Small intestine (tissue), 7 donors: ENCODE data around the gene MUC20. TPM values are rescaled to one million over a fixed set of nuclear protein-coding genes. Genes with fewer than 3 reads are reported as not detected.
"Not testable (repeated sequence)": the region's sequence is repeated elsewhere in the genome, so short reads cannot be mapped to it uniquely, and the experiment has no call there.

ENCODE experiments used
- DNase-seq, 2 donors: peaks; one replicate each; pipeline versions ENCODE4 v3.0.0 to v3.0.0-alpha.2; 2013
- FAIRE-seq: peaks from 2 replicates; lab custom pipeline; 2012; peaks lifted over from hg19 to GRCh38; lab: Jason Lieb, UNC
- H3K27ac ChIP-seq, 3 donors: one replicate each; pipeline ENCODE4 v1.5.1; 2013; ENCODE audit warnings: low read length in 2 of 3, mild to moderate bottlenecking in 2 of 3, control low read depth in 1 of 3, inconsistent platforms in 1 of 3, low read depth in 1 of 3, moderate library complexity in 1 of 3
- H3K27me3 ChIP-seq, 3 donors: one replicate each; pipeline ENCODE4 v1.6.1; 2013; ENCODE audit warnings: low read length in 3 of 3, inconsistent platforms in 1 of 3; ENCODE audit not compliant: control insufficient read depth in 3 of 3, insufficient read depth in 3 of 3
- H3K36me3 ChIP-seq, 3 donors: one replicate each; pipeline ENCODE4 v1.6.1; 2013; ENCODE audit warnings: low read length in 3 of 3, inconsistent platforms in 1 of 3, low read depth in 1 of 3, mild to moderate bottlenecking in 1 of 3, moderate library complexity in 1 of 3; ENCODE audit not compliant: control insufficient read depth in 3 of 3, insufficient read depth in 2 of 3
- H3K4me1 ChIP-seq, 3 donors: one replicate each; pipeline ENCODE4 v1.6.1; 2013; ENCODE audit warnings: low read length in 2 of 3, inconsistent platforms in 1 of 3, low read depth in 1 of 3, mild to moderate bottlenecking in 1 of 3, moderate library complexity in 1 of 3; ENCODE audit not compliant: control insufficient read depth in 3 of 3, insufficient read depth in 2 of 3
- H3K4me3 ChIP-seq, 3 donors: one replicate each; pipeline ENCODE4 v1.5.1; 2013; ENCODE audit warnings: low read length in 3 of 3, control low read depth in 1 of 3, inconsistent platforms in 1 of 3, low read depth in 1 of 3, mild to moderate bottlenecking in 1 of 3, moderate library complexity in 1 of 3
- H3K9me3 ChIP-seq, 2 donors: one replicate each; pipeline ENCODE4 v1.6.1; 2013; ENCODE audit warnings: low read depth in 1 of 2, low read length in 1 of 2; ENCODE audit not compliant: control insufficient read depth in 2 of 2, insufficient read depth in 1 of 2
- WGBS, 3 donors: extraction: QIAGEN DNeasy Blood & Tissue Kit; methylation state at CpG; one replicate each; pipeline ENCODE4 v1.1.7; 2013; 5-methylcytosine and 5-hydroxymethylcytosine counted together
- polyA plus RNA-seq, 4 donors: library from polyadenylated mRNA; stranded (reverse) in 3 of 4; unstranded in 1 of 4; fragments of 200-250 nt in 3 of 4; fragments of 120-200 nt in 1 of 4; gene quantifications; one replicate each; pipeline versions ENCODE4 v1.2.1 to v1.2.3, GENCODE V29; 2013
- donor health status: healthy with polysubstance abuse.
- donor health status: control.
- donor health status: control.
- donor health status: Bipolar disorder and iron deficiency.
- donor health status: healthy.

MUC20 gene
- polyA plus RNA-seq, 4 donors = 16.8 to 54.6 (median 22.3) TPM

DNA sequence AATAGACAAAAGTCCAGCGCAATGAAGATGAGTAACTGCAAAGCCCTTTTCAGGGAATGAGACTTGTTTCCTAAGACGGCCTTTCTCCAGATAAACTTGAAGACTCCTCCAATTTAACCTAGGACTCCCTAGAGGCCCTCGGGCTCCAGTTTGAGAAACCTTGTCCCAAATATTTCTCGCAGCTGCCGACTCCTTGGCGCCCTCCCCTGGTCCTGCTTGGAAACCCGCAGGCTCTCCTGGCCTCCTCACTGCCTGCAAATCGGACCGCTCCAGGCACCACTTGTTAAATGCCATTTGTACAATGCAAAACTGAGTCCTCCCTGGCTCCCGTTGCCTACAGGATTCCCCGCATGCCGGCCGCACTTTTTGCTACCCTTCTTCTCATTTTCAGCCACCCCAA, 54.1 kb downstream of the MUC20 start:
- Histone ChIP-seq H3K27me3 (no peaks in the 10 kb centered on the region), H3K36me3 (no peaks in the 10 kb centered on the region), H3K4me1 (no peaks in the 10 kb centered on the region), H3K4me3 (no peak overlapping the region), H3K27ac (no peak overlapping the region), H3K9me3 (peaks cover 0 to 1% of the 10 kb centered on the region in 2 donors)
- DNase-seq = peak; percentile 20 to 52
- 31 to 40% (median 37%) methylated on average over 13 of the region's 13 CpGs for WGBS, 3 donors
- no peak for FAIRE-seq

DNA sequence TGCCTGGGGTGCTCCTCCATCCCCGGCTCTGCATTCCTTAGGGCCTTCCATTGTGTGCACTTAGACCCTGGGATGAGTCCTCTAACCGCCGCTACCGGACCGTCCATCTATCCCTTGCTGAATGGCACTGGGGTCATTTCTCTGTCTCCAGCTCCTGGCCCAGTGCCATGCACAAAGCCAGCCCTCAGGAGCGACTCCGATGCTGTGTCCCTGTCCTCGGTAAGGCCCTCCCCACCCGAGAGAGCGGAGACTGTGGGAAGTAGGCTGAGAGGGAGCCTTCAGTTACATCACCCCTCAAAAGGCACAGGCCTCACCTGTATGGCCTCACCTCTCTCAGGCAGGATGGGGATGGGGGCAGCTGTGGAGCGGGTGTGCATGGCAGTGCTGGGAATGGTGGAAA, 57.2 kb downstream of the MUC20 start:
- no peak for FAIRE-seq
- WGBS, 3 donors = 80 to 84% (median 83%) methylated on average over 11 of the region's 11 CpGs
- no peak overlapping the region for H3K27ac ChIP-seq

DNA sequence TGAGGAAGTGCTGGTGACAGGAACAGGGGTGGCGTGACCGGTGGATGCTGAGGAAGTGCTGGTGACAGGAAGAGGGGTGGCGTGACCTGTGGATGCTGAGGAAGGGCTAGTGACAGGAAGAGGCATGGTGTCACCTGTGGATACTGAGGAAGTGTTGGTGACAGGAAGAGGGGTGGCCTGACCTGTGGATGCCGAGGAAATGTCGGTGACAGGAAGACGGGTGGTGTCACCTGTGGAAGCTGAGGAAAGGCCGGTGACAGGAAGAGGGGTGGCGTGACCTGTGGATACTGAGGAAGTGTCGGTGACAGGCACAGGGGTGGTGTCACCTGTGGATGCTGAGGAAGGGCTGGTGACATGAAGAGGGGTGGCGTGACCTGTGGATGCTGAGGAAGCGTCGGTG, 60.5 kb downstream of the MUC20 start:
- H3K27me3 ChIP-seq, H3K36me3 ChIP-seq, H3K4me1 ChIP-seq, H3K27ac ChIP-seq, H3K9me3 ChIP-seq, FAIRE-seq, DNase-seq, H3K4me3 ChIP-seq: not testable (repeated sequence)
- WGBS, 3 donors = 81 to 95% (median 92%) methylated on average over 10 to 12 of the region's 12 CpGs

More for the DNA sequence above, 57.2 kb downstream of the MUC20 start:
- Histone ChIP-seq H3K4me1 (no peaks in the 10 kb centered on the region), H3K4me3 (no peak overlapping the region), H3K9me3 (peaks cover 0 to 1% of the 10 kb centered on the region in 2 donors), H3K27me3 (no peaks in the 10 kb centered on the region), H3K36me3 (no peaks in the 10 kb centered on the region)
- DNase-seq = no peak

Other genes with a start within 250 kb of the MUC20 start
- gene PPP1R2, start 177.7 kb upstream of the MUC20 start, polyA plus RNA-seq = 10 to 100 TPM; 32.7 to 55.1 (median 33.5) TPM
- 10 to 100 TPM in 2 of 4 donors, 1 to 10 TPM in 2; 2.9 to 64.2 (median 12.6) TPM for gene APOD, start 137.0 kb upstream of the MUC20 start, polyA plus RNA-seq
- 1 to 10 TPM in 2 of 4 donors, under 1 TPM in 2; under 0.01 to 5.5 (median 2.1) TPM for gene MUC4, start 91.0 kb downstream of the MUC20 start, polyA plus RNA-seq
- gene TNK2, start 187.6 kb downstream of the MUC20 start, polyA plus RNA-seq = 10 to 100 TPM in 3 of 4 donors, 1 to 10 TPM in 1; 6.7 to 32.8 (median 16.2) TPM